Activated T-helper 1 cell treated with anti-CD3 and anti-CD28 coated beads, Interleukin-12 subunit alpha, Interleukin-12 subunit beta, Interleukin-2, Interleukin-4 antibody, amounts not matched to agents 30 ng/mL and 10 ng/mL and 1 ng/mL, durations not matched to agents 14 hours and 24 hours and 36 hours (primary cell): ENCODE measurements around the gene NR1H3. TPM values are rescaled to one million over a fixed set of nuclear protein-coding genes. Genes with fewer than 3 reads are reported as not detected.
"Not testable (repeated sequence)": the region's sequence is repeated elsewhere in the genome, so short reads cannot be mapped to it uniquely, and the experiment has no call there.

Source experiments
- DNase-seq: peaks from one replicate; pipeline ENCODE4 v3.0.0; 2021; ENCODE audit warnings: low spot score
- H3K27ac Mint-ChIP-seq: one replicate; pipeline ENCODE4 v1.8.0; 2021; ENCODE audit warnings: mild to moderate bottlenecking, mixed read lengths
- H3K27me3 Mint-ChIP-seq: one replicate; pipeline ENCODE4 v1.8.0; 2022; ENCODE audit warnings: mild to moderate bottlenecking, moderate library complexity, mixed read lengths; ENCODE audit not compliant: insufficient read depth
- H3K36me3 Mint-ChIP-seq: one replicate; pipeline ENCODE4 v1.8.0; 2021; ENCODE audit warnings: low read depth, mixed read lengths
- H3K4me1 Mint-ChIP-seq: one replicate; pipeline ENCODE4 v1.8.0; 2021; ENCODE audit warnings: low read depth, mixed read lengths
- H3K4me3 Mint-ChIP-seq: one replicate; pipeline ENCODE4 v1.8.0; 2021; ENCODE audit warnings: mild to moderate bottlenecking, moderate library complexity, mixed read lengths
- H3K9me3 Mint-ChIP-seq: one replicate; pipeline ENCODE4 v1.8.0; 2021; ENCODE audit warnings: mixed read lengths
- intact Hi-C: fragments of 100-400 bp; cut with micrococcal nuclease; formaldehyde crosslinking; loops from one replicate; pipeline ENCODE4 v1.15.1; 2024
- total RNA-seq: library from RNA; stranded (reverse); gene quantifications from 2 replicates; pipeline ENCODE4 v1.2.3, GENCODE V29; 2022

NR1H3 gene
- total RNA-seq, result 8.5 and 9.9 TPM in 2 replicates

DNA sequence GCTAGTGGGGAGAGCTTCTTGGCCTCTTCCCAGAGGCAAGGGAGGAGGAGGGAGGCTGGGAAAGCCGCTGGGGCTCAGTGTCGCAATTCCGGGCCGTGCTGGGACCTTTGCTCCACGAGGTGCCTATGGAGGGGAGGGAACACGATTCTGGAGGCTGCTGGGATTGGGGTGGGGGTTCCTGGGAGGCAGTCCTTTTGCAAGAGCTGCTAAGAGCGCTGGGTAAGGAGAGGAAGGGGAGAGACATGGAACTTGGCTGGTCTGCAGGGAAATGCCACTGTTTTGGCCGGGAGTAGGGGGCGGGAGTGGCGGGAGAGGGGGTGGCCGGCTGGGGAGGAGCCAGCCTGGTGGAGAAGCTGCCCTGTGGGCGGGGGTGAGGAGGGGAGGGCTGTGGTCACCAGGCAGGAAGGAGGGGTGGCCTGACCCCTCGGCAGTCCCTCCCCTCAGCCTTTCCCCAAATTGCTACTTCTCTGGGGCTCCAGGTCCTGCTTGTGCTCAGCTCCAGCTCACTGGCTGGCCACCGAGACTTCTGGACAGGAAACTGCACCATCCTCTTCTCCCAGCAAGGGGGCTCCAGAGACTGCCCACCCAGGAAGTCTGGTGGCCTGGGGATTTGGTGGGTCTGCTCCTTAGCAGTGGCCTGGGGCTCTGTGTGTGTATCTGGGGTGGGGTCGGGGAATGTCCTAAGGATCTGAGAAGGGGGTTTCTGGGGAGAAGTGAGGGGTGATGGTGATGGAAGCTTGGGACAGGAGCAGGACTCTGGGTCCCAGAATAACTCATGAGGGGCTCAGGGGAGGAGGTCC lies at the start of gene NR1H3:
NR1H3 (plus strand) TSS at position 480 of the 800 bp plus-strand sequence. CDS start 1,221 bp downstream, outside the sequence.
- peak within 1 kb of the TSS; percentile 35 for H3K27ac Mint-ChIP-seq
- H3K4me3 Mint-ChIP-seq, result no peak within 1 kb of the TSS
- H3K27me3 Mint-ChIP-seq, result no peaks in the 10 kb centered on the region
- H3K9me3 Mint-ChIP-seq, result no peaks in the 10 kb centered on the region
- H3K36me3 Mint-ChIP-seq, result peaks cover 2% of the 10 kb centered on the region
- peaks cover 18% of the 10 kb centered on the region for H3K4me1 Mint-ChIP-seq
- intact Hi-C loops, result loop anchor here (2.0 kb wide), 2 partner anchors 71 to 369 kb away; partner anchors contain the start of gene PACSIN3
- DNase-seq, result no peak

DNA sequence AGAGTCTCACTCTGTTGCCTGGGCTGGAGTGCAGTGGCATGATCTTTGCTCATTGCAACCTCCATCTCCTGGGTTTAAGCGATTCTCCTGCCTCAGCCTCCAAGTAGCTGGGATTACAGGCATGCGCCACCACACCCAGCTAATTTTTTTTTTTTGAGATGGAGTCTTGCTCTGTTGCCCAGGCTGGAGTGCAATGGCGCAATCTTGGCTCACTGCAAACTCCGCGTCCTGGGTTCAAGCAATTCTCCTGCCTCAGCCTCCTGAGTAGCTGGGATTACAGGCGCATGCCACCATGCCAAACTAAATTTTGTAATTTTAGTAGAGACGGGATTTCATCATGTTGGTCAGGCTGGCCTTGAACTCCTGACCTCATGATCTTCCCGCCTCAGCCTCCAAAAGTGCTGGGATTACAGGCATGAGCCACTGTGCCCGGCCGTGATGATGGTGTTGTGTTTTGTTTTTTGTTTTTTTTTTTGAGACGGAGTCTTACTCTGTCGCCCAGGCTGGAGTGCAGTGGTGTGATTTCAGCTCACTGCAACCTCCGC lies 49.7 kb upstream of the NR1H3 start:
- DNase-seq, H3K36me3 Mint-ChIP-seq, H3K4me3 Mint-ChIP-seq, H3K27ac Mint-ChIP-seq, H3K9me3 Mint-ChIP-seq, intact Hi-C loops, H3K27me3 Mint-ChIP-seq, H3K4me1 Mint-ChIP-seq: not testable (repeated sequence)

DNA sequence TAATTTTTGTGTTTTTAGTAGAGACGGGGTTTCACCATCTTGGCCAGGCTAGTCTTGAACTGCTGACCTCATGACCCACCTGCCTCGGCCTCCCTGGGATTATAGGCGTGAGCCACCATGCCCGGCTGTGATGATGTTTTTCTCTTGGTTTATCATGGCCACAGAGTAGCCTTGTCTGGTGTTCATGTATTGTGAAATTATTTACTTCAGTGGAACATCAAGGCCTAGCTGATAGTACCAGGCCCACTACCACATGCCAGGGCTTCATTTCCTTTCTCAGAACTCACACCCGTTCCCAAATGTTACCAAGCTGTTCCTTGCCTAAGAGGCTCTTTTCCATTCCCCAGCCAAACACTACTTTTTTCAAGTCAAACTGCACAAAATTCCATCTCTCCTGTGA lies 49.2 kb upstream of the NR1H3 start:
- Mint-ChIP-seq H3K4me1 (peaks cover 2% of the 10 kb centered on the region), H3K4me3 (no peak overlapping the region)
- intact Hi-C loops, result no loop called here

DNA sequence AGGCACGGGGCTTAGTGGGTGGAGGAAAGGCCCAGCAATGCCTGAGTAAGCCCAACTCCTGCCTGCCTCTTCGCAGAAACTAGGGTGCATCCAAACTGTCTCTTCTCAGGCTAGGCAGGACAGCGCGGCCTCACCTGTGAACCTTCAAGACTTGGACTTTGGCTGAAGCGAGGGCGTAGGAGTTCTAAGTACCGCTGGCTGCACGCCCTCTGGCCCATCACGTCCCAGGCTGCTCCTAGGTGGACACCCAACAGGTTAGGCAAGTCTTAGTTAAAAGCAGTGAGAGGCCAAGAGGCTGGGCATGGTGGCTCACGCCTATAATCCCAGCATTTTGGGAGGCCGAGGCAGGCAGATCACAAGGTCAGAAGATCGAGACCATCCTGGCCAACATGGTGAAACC lies 44.9 kb upstream of the NR1H3 start:
- H3K27ac Mint-ChIP-seq, result no peak overlapping the region
- peaks cover 2% of the 10 kb centered on the region for H3K27me3 Mint-ChIP-seq
- peaks cover 18% of the 10 kb centered on the region for H3K36me3 Mint-ChIP-seq
- H3K4me1 Mint-ChIP-seq, result peaks cover 36% of the 10 kb centered on the region
- intact Hi-C loops, result no loop called here
- peak overlapping the region; percentile 11 for H3K4me3 Mint-ChIP-seq
- H3K9me3 Mint-ChIP-seq, result no peaks in the 10 kb centered on the region
- no peak for DNase-seq

More for the DNA sequence above, 49.2 kb upstream of the NR1H3 start:
- no peak for DNase-seq
- no peaks in the 10 kb centered on the region for H3K36me3 Mint-ChIP-seq
- no peak overlapping the region for H3K27ac Mint-ChIP-seq
- no peaks in the 10 kb centered on the region for H3K9me3 Mint-ChIP-seq
- peaks cover 2% of the 10 kb centered on the region for H3K27me3 Mint-ChIP-seq

DNA sequence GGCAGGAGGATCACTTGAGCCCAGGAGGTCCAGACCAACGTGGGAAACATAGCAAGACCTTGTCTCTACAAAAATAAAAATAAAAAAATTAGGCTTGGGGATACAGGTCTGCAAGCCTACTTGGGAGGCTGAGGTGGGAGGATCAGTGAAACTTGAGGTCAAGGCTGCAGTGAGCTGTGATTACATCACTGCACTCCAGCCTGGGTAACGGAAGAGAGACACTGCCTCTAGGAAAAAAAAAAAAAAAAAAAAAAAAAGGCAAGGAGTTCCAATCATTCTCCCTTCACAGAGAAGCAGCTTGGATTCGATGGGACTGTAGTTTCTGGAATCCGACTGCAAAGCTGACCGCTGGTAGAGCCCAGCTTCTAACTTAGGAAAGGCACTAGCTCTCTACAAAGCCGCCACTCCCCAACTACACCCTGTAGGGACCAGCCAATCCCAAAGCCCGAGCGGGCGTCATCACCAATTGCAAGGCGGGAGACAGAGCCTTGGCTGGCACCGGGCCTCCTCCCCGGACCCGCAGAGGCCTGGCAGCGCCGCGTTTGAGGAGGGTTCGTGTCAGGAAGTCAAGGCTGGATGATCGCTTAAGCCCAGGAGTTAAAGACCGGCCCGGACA lies 43.7 kb upstream of the NR1H3 start:
- DNase-seq, result peak; percentile 77
- intact Hi-C loops, result loop anchor here (1.0 to 2.0 kb wide), 3 partner anchors 28 to 597 kb away; partner anchors contain the start of genes ATG13, CKAP5, HARBI1 and PACSIN3
- Mint-ChIP-seq H3K4me1 (peaks cover 45% of the 10 kb centered on the region), H3K4me3 (peak overlapping the region; percentile 96), H3K36me3 (peaks cover 25% of the 10 kb centered on the region), H3K9me3 (no peaks in the 10 kb centered on the region), H3K27me3 (peaks cover 2% of the 10 kb centered on the region), H3K27ac (peak overlapping the region; percentile 100)

DNA sequence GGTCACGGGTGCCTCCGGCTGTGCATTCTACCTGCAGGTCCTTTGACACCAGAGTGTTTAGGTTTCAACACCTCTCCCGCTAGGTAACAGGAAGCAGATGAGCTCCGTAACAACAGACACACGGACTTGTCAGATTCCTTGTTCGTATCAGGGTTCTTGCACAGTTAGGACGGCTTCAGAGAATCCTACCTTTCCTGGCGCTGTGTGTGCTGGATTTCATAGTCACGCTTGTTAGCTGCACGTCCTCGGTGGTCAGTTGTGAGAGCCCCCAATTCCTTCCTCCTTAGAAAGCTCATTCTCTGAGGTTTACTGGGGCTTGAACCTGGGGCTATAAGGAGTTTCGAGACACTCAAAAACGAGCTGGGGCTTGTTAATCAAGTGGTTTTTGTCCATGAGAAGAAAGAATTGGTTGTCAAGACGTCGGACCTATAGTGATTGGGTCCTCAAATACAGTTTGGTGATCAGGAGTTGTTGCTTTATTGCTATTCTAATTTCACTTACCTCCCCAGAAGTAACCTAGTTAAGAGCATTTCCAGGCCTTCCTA lies 42.4 kb upstream of the NR1H3 start:
- Mint-ChIP-seq H3K27me3 (peaks cover 2% of the 10 kb centered on the region), H3K4me1 (peaks cover 53% of the 10 kb centered on the region), H3K27ac (peak overlapping the region; percentile 98), H3K4me3 (peak overlapping the region; percentile 96), H3K36me3 (peaks cover 35% of the 10 kb centered on the region), H3K9me3 (no peaks in the 10 kb centered on the region)
- DNase-seq, result no peak
- intact Hi-C loops, result loop anchor here (1.0 to 5.0 kb wide), 4 partner anchors 33 to 632 kb away; partner anchors contain the start of genes ACP2, ATG13, HARBI1 and MTCH2

DNA sequence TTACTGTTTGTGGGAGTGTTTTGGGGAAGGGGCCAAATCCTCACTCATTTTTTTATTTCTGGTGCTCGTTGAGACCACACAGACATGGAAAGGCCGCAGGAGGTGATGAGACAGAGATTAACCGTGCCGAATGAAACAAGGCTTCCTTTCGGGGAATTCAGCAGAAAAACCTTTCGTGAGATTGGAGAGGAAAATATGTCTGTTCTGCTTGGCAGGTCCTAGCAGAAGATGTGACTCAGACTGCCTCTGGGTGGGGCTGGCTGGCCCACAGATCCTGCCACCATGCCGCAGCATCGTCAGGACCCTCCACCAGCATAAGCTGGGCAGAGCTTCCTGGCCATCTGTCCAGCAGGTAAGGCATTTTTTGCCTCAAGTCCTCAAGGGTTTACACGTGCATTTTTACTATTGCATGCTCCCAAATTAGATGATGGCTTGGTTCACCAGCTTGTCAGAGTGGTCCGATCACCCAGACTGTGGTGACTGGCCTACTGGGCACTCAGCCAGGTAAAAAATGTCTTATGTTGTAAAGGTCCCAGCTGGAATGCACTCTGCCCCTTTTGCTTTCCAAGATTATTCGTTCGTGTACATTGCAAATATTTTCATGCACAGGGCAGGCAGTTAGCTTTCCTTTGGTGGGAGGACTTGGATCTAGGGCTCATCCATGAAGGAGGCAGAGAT lies 41.5 kb upstream of the NR1H3 start:
- peak; percentile 53 for DNase-seq
- Mint-ChIP-seq H3K27ac (peak overlapping the region; percentile 98), H3K9me3 (no peaks in the 10 kb centered on the region), H3K4me3 (peak overlapping the region; percentile 96), H3K4me1 (peaks cover 56% of the 10 kb centered on the region), H3K27me3 (no peaks in the 10 kb centered on the region), H3K36me3 (peaks cover 40% of the 10 kb centered on the region)
- intact Hi-C loops, result loop anchor here (1.0 to 5.0 kb wide), 7 partner anchors 9 to 631 kb away; partner anchors contain the start of genes MTCH2, NUP160, PSMC3 and SLC39A13

DNA sequence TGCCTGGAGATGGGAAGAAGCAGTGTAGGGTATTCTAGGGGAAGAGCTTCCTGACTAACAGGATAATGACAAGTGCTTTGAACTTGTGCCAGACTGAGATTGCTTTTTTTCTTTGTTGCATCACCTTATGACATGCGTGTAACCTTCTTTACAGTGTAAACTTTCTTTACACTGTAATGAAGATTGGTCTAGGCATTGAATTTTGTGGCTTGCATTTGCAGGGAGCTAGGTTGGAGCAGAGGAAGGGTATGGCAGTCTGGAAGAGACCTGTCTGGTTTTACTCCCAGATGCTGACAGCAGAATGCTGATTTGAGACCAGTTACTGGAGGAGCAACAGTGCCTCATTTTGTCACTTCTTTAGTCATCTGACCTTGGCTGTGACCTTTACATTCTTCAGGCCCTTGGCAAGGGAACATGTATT lies 37.4 kb upstream of the NR1H3 start:
- H3K9me3 Mint-ChIP-seq, result no peaks in the 10 kb centered on the region
- intact Hi-C loops, result no loop called here
- H3K36me3 Mint-ChIP-seq, result peaks cover 50% of the 10 kb centered on the region
- H3K4me3 Mint-ChIP-seq, result peak overlapping the region; percentile 50
- DNase-seq, result no peak
- peaks cover 46% of the 10 kb centered on the region for H3K4me1 Mint-ChIP-seq
- no peaks in the 10 kb centered on the region for H3K27me3 Mint-ChIP-seq
- peak overlapping the region; percentile 92 for H3K27ac Mint-ChIP-seq

DNA sequence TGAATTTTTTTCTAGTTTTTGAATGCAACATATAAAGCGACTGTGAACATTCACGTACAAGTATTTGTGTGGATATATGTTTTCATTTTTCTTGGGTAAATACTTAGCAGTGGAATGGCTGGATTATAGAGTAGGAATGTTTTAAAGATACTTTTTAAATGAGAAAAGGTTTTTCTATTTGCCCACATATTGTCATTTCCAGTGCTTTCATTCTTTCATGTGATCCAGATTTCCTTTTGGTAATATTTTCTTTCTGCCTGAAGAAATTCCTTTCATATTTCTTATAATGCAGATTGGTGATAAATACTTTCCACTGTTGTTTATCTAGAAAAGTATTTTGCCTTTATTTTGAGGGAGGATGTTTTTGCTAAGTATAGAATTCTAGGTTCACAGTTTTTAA lies 35.1 kb upstream of the NR1H3 start:
- no peak for DNase-seq
- intact Hi-C loops, result no loop called here
- Mint-ChIP-seq H3K4me3 (no peak overlapping the region), H3K27me3 (no peaks in the 10 kb centered on the region), H3K27ac (peak overlapping the region; percentile 48), H3K9me3 (no peaks in the 10 kb centered on the region), H3K4me1 (peaks cover 36% of the 10 kb centered on the region), H3K36me3 (peaks cover 46% of the 10 kb centered on the region)

DNA sequence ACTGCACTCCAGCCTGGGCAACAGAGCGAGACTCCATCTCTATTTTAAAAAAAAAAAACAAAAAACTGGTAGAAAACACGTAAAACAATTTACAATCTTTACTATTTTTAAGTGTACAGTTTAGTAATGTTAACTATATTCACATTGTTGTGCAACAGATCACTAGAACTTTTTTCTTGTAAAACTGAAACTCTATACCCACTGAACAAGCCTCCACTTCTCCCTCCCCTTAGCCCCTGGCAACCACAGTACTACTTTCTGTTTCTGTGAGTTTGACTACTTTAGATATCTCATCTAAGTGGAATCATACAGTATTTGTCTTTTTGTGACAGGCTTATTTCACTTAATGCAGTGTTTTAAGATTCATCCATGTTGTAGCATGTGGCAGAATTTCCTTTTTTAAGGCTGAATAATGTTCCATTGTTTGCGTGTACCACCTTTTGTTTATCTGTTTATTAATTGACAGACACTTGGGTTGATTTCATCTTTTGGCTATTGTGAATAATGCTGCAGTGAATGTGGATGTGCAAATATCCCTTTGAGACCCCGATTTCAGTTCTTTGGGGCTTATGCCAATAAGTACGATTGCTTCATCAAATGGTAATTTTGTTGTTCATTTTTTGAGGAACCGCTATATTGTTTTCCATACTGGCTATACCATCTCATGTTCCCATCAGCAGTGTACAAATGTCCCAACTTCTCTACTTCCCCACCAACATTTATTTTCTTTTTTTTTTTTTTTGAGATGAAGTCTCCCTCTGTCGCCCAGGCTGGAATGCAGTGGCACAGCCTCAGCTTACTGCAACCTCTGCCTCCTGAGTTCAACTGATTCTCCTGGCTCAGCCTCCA lies 32.0 kb upstream of the NR1H3 start:
- Mint-ChIP-seq H3K4me3 (peak overlapping the region; percentile 38), H3K27me3 (no peaks in the 10 kb centered on the region), H3K36me3 (peaks cover 37% of the 10 kb centered on the region), H3K9me3 (no peaks in the 10 kb centered on the region), H3K27ac (peak overlapping the region; percentile 64), H3K4me1 (peaks cover 27% of the 10 kb centered on the region)
- no peak for DNase-seq
- intact Hi-C loops, result loop anchor here (1.0 kb wide), 3 partner anchors 9 to 44 kb away; no protein-coding TSS in a partner anchor

DNA sequence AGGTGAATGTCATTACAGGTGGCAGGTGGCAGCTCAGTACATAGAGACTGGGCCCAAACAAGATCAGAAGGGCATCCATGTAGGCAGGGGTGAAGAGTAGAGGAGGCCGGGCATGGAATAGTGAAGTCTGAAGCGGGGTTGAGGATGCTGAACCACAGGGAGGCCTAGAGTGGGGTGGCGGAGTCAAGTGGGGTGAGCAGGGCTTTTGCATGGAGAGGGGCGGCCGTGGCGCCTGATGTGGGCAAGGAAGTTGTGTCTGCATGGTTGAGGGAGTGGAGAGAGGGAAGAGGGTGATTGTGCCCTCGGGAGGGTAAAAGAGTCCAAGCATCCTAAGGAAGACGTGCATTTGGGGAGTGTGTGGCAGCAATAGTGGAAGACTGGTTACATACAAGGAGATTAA lies 28.6 kb upstream of the NR1H3 start:
- no peak overlapping the region for H3K4me3 Mint-ChIP-seq
- intact Hi-C loops, result no loop called here
- peak overlapping the region; percentile 56 for H3K27ac Mint-ChIP-seq
- H3K4me1 Mint-ChIP-seq, result peaks cover 33% of the 10 kb centered on the region
- H3K36me3 Mint-ChIP-seq, result peaks cover 37% of the 10 kb centered on the region
- no peak for DNase-seq
- H3K27me3 Mint-ChIP-seq, result no peaks in the 10 kb centered on the region
- no peaks in the 10 kb centered on the region for H3K9me3 Mint-ChIP-seq
